Fibroblast of lung (primary cell): ENCODE results near the gene CCDC82.

Experiments
- CTCF ChIP-seq, 2 donors: IDR thresholded peaks in 1 of 2; conservative IDR thresholded peaks in 1 of 2; 1 replicate in 1 of 2; 2 replicates in 1 of 2; pipeline ENCODE4 v1.5.1; 2011 to 2012; ENCODE audit warnings: low read length in 2 of 2, control low read depth in 1 of 2, inconsistent platforms in 1 of 2, low read depth in 1 of 2, mild to moderate bottlenecking in 1 of 2
- EZH2 ChIP-seq: IDR thresholded peaks from 2 replicates; pipeline ENCODE4 v1.5.1; 2012; ENCODE audit warnings: low read length, control low read depth, mild to moderate bottlenecking; ENCODE audit errors: missing control alignments

GRCh38 chr11:96337541-96338431, 51.9 kb downstream of the CCDC82 start:
- TF ChIP-seq CTCF (conservative IDR thresholded peaks at IDR 0.05 in 1 of 2, IDR thresholded peaks at IDR 0.05 in 1 of 2; ENCODE audit: low read depth in 1 of 2, low read length in 2 of 2) (no peak), EZH2 (no peak)
